Measurements from ENCODE around the gene EXOSC6.
"Not testable (repeated sequence)": the region's sequence is repeated elsewhere in the genome, so short reads cannot be mapped to it uniquely, and the experiment has no call there.

EXOSC6 gene

DNA sequence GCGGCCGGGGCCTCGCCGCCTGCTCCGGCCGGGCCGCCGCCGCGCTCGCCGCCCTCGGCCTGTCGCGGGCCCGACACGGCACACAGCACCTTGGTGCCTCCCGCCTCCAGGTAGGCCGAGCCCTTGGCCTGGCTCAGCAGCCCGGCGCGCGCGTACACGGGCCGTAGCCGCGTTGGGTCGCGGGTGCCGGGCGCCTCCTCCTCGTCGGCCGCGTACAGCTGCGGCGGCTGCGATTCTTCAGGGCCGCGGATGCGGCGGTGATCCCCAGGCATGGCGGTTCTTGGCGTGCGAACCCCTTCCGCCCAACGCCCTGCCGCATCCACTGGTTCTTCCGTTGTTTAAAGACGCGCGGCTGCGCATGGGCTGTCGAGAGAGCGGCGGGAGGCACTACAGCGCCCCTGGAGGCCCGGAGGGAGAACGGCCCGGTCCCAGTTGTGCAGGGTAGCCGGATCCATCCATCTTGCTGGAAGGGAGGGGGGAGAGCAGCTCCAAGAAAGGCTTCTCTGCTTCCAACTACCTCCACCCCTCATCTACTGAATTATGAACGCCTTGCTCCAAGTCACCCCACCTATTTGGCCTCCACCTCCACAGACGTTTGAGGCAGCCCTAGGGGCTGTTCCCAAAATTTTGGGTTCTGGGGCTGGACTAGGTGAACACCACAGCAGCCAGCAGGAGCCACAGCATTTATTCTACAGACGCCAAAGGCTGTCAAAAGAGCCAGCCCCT is at the start of gene EXOSC6:
TSS of gene EXOSC6 (minus strand) at position 312 of the 726 bp plus-strand sequence. CDS start at position 272, 40 bp downstream.
- Histone ChIP-seq H3K4me3 (peak within 1 kb of the TSS; percentile 77 to 96 (median 86)), H3K9me3 (replicated peaks in 1 of 11) (no peaks in the 10 kb centered on the region), H3K36me3 (peaks cover 49 to 79% (median 66%) of the 10 kb centered on the region in 11 experiments), H3K27ac (peak within 1 kb of the TSS; percentile 80 to 99 (median 95)), H3K4me2 (peak within 1 kb of the TSS; percentile 86 to 98 (median 93)), H3K4me1 (peaks cover 11 to 21% (median 19%) of the 10 kb centered on the region in 10 experiments), H3K27me3 (no peaks in the 10 kb centered on the region), H3K9ac (peak within 1 kb of the TSS; percentile 89 to 99 (median 96)), H4K20me1 (peaks cover 47 to 94% (median 65%) of the 10 kb centered on the region in 11 experiments; a peak in 21 of 22 replicates)
- TF ChIP-seq Cebpa-rat (IDR thresholded peaks at IDR 0.05): no peak

DNA sequence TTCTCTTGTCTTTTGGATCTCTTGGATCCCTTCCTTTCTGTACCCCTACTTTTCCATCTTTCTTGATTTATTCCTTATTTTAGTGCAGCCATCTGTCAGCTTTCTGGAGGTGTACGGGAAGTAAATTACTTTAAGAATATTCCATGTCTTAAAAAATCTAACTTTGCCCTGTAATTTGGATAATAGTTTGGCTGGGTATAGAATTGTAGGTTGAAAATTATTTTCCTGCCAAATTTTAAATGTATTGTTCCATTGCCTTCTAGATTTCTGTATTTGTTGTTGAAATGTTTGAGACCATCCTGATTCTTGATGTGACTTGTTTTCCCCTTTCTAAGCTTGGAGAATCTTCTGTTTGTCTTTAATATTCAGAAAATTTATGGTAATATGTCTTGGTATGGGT is 49.4 kb upstream of the EXOSC6 start:
- peaks cover 0 to 19% (median 0%) of the 10 kb centered on the region in 11 experiments; a peak in 2 of 22 replicates for H4K20me1 ChIP-seq
- H3K9me3 ChIP-seq (replicated peaks in 1 of 11): peaks cover 16 to 27% (median 23%) of the 10 kb centered on the region in 11 experiments
- H3K27me3 ChIP-seq: peaks cover 0 to 6% (median 0%) of the 10 kb centered on the region in 11 experiments; a peak in 1 of 22 replicates
- no peak for TF ChIP-seq Cebpa-rat (IDR thresholded peaks at IDR 0.05)
- peaks cover 0 to 37% (median 33%) of the 10 kb centered on the region in 11 experiments; a peak in 21 of 22 replicates for H3K36me3 ChIP-seq
- H3K4me1 ChIP-seq: peaks cover 7 to 55% (median 27%) of the 10 kb centered on the region in 10 experiments
- H3K27ac ChIP-seq: no peak overlapping the region
- H3K4me2 ChIP-seq: no peak overlapping the region
- peak overlapping the region in 2 of 10 experiments; percentile 5 to 81; a peak in 1 of 20 replicates for H3K4me3 ChIP-seq
- no peak overlapping the region for H3K9ac ChIP-seq

- Histone ChIP-seq H4K20me1 (peaks cover 0 to 5% (median 0%) of the 10 kb centered on the region in 11 experiments; a peak in 1 of 22 replicates), H3K27ac (peak within 1 kb of the TSS; percentile 77 to 88 (median 80)), H3K4me1 (peaks cover 6 to 42% (median 17%) of the 10 kb centered on the region in 10 experiments), H3K4me2 (peak within 1 kb of the TSS; percentile 62 to 90 (median 81)), H3K27me3 (peaks cover 0 to 6% (median 0%) of the 10 kb centered on the region in 11 experiments; a peak in 1 of 22 replicates), H3K9me3 (replicated peaks in 1 of 11) (peaks cover 16 to 35% (median 30%) of the 10 kb centered on the region in 11 experiments), H3K36me3 (peaks cover 0 to 37% (median 32%) of the 10 kb centered on the region in 11 experiments; a peak in 21 of 22 replicates), H3K9ac (peak within 1 kb of the TSS; percentile 79 to 90 (median 86)), H3K4me3 (peak within 1 kb of the TSS; percentile 73 to 84 (median 78))
- no peak for TF ChIP-seq Cebpa-rat (IDR thresholded peaks at IDR 0.05)
Observed at GRCh38 chr16:70298988-70299938, 47.5 kb upstream of the EXOSC6 start, which contains the start of gene DDX19B. DDX19B (plus strand) TSS chr16:70299186; CDS start chr16:70299298, 112 bp downstream.

GRCh38 chr16:70295634-70296033 is 43.9 kb upstream of the EXOSC6 start:
- H3K27ac ChIP-seq: no peak overlapping the region
- peaks cover 5 to 17% (median 14%) of the 10 kb centered on the region in 11 experiments for H3K9me3 ChIP-seq (replicated peaks in 1 of 11)
- peaks cover 0 to 8% (median 5%) of the 10 kb centered on the region in 11 experiments; a peak in 16 of 22 replicates for H3K36me3 ChIP-seq
- H3K27me3 ChIP-seq: peaks cover 0 to 6% (median 0%) of the 10 kb centered on the region in 11 experiments; a peak in 1 of 22 replicates
- no peak for TF ChIP-seq Cebpa-rat (IDR thresholded peaks at IDR 0.05)
- H4K20me1 ChIP-seq: no peaks in the 10 kb centered on the region
- peaks cover 7 to 25% (median 13%) of the 10 kb centered on the region in 10 experiments; a peak in 19 of 20 replicates for H3K4me1 ChIP-seq
- H3K4me3 ChIP-seq: no peak overlapping the region
- no peak overlapping the region for H3K9ac ChIP-seq
- H3K4me2 ChIP-seq: no peak overlapping the region

- Histone ChIP-seq H3K27me3 (peaks cover 0 to 5% (median 0%) of the 10 kb centered on the region in 11 experiments; a peak in 1 of 22 replicates), H3K4me3 (no peak overlapping the region), H3K9ac (no peak overlapping the region), H3K36me3 (no peaks in the 10 kb centered on the region), H3K4me2 (no peak overlapping the region), H4K20me1 (no peaks in the 10 kb centered on the region), H3K9me3 (replicated peaks in 1 of 11) (peaks cover 0 to 10% (median 7%) of the 10 kb centered on the region in 11 experiments; a peak in 15 of 22 replicates), H3K27ac (no peak overlapping the region), H3K4me1 (peaks cover 14 to 26% (median 19%) of the 10 kb centered on the region in 10 experiments)
- TF ChIP-seq Cebpa-rat (IDR thresholded peaks at IDR 0.05): no peak
Observed at GRCh38 chr16:70294385-70295025, 42.8 kb upstream of the EXOSC6 start.

DNA sequence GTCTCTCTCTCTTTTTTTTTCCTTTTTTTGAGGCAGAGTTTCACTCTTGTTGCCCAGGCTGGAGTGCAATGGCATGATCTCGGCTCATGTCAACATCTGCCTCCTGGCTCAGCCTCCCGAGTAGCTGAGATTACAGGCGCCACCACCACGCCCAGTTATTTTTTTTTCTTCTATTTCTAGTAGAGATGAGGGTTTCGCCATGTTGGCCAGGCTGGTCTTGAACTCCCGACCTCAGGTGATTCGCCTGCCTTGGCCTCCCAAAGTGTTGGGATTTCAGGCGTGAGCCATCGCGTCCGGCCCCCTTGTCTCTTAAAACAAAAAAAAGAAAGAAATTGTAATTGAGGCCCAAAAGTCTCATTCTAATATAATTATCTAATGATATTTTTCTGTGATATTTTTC is 40.4 kb upstream of the EXOSC6 start:
- not testable (repeated sequence) for H3K4me2 ChIP-seq; H3K36me3 ChIP-seq; H3K9ac ChIP-seq; H3K27ac ChIP-seq; H3K4me3 ChIP-seq; H3K27me3 ChIP-seq; H3K9me3 ChIP-seq (replicated peaks in 1 of 11)
- Histone ChIP-seq H4K20me1 (peaks cover 0 to 11% (median 6%) of the 10 kb centered on the region in 11 experiments; a peak in 8 of 22 replicates), H3K4me1 (peaks cover 18 to 28% (median 20%) of the 10 kb centered on the region in 10 experiments)

DNA sequence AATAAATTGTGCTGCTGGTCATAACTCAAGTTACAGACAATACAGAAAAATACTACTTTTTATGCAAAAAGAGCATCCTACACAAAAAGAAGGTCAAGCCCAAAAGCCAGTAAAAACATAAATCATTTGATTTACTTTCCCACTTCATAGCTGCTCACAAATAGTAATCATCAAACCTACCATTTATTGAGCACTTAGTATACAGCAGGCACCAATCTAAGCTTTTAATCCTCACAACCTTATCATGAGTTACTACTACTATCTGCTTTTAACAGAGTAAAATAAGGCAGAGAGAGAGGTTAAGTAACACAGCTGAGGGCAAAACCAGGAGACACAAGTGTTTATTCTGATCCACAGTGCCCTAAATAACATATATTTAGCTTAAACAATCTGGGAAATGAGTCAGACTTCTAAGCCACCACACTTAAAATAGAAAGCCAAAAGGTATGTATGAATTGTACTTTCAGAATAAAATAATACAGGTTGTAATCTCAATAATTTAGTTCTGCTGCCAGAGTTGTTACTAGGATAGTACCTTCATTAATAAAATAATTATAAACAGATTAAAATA is 39.3 kb upstream of the EXOSC6 start:
- peaks cover 0 to 10% (median 7%) of the 10 kb centered on the region in 11 experiments; a peak in 15 of 22 replicates for H3K9me3 ChIP-seq (replicated peaks in 1 of 11)
- H3K4me3 ChIP-seq: no peak overlapping the region
- H3K4me1 ChIP-seq: peaks cover 19 to 31% (median 21%) of the 10 kb centered on the region in 10 experiments
- H3K27ac ChIP-seq: no peak overlapping the region
- H4K20me1 ChIP-seq: peaks cover 0 to 18% (median 8%) of the 10 kb centered on the region in 11 experiments; a peak in 9 of 22 replicates
- no peaks in the 10 kb centered on the region for H3K27me3 ChIP-seq
- H3K9ac ChIP-seq: no peak overlapping the region
- TF ChIP-seq Cebpa-rat (IDR thresholded peaks at IDR 0.05): no peak
- H3K4me2 ChIP-seq: no peak overlapping the region; a peak in 1 of 22 replicates
- peaks cover 0 to 10% (median 3%) of the 10 kb centered on the region in 11 experiments; a peak in 9 of 22 replicates for H3K36me3 ChIP-seq
